H1 (cell line): ENCODE results near the gene HACD2.

Source experiments
- CBX5 ChIP-seq: fragments of 300-800, 300-1000 bp; sonication (generic); IDR thresholded peaks from 2 replicates; pipeline ENCODE4 v1.7.1; 2016; ENCODE audit warnings: antibody characterized with exemption, low read length, low read depth
- CHD1 ChIP-seq: IDR thresholded peaks from 2 replicates; pipeline ENCODE4 v1.6.1; 2012; ENCODE audit warnings: low read depth, low read length, improper control_type of control experiment
- EZH2 ChIP-seq: fragments of 200-600 bp; sonication (generic); IDR thresholded peaks from 2 replicates; pipeline ENCODE4 v1.7.1; 2012; ENCODE audit warnings: low read depth, mild to moderate bottlenecking, moderate library complexity, low read length, inconsistent platforms; ENCODE audit not compliant: severe bottlenecking
- POLR2A ChIP-seq, 2 experiments: IDR thresholded peaks; 1 replicate in 1 of 2; 2 replicates in 1 of 2; pipeline ENCODE4 v1.6.1; 2011; ENCODE audit warnings: low read depth in 2 of 2, low read length in 2 of 2, mild to moderate bottlenecking in 2 of 2; ENCODE audit errors: control extremely low read depth in 1 of 2
- POLR2AphosphoS5 ChIP-seq: IDR thresholded peaks from 2 replicates; pipeline ENCODE4 v1.6.1; 2011; ENCODE audit warnings: low read depth, low read length
- TF ChIP-seq, protein P1 (sequence below), 3 experiments: IDR thresholded peaks; 1 replicate in 2 of 3; 2 replicates in 1 of 3; pipeline versions ENCODE4 v1.5.1 to v1.6.1; 2011; ENCODE audit warnings: low read length in 3 of 3, mild to moderate bottlenecking in 3 of 3, inconsistent platforms in 2 of 3, low read depth in 1 of 3, moderate library complexity in 1 of 3; ENCODE audit not compliant: insufficient read depth in 1 of 3; ENCODE audit errors: control extremely low read depth in 1 of 3

DNA sequence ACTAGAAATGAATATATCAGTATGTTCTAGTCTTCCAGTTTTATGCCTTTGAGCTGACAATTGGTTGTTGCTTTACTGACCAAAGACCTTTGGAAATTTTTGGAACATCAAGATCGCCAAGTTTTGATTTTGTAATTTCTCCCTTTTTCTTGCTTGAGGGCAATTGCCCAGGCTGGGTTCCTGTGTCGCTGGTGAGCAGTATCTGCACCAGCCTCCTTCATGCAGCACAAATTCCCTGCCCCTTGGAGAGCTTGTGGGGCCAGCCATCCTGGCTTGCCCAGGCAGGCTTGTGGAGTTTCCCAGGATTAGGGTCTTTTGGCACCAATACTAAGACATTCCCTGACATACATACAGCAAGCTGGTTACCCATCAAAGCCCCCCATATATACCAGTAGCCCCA, 37.9 kb upstream of the HACD2 start:
- TF ChIP-seq, protein P1, sequence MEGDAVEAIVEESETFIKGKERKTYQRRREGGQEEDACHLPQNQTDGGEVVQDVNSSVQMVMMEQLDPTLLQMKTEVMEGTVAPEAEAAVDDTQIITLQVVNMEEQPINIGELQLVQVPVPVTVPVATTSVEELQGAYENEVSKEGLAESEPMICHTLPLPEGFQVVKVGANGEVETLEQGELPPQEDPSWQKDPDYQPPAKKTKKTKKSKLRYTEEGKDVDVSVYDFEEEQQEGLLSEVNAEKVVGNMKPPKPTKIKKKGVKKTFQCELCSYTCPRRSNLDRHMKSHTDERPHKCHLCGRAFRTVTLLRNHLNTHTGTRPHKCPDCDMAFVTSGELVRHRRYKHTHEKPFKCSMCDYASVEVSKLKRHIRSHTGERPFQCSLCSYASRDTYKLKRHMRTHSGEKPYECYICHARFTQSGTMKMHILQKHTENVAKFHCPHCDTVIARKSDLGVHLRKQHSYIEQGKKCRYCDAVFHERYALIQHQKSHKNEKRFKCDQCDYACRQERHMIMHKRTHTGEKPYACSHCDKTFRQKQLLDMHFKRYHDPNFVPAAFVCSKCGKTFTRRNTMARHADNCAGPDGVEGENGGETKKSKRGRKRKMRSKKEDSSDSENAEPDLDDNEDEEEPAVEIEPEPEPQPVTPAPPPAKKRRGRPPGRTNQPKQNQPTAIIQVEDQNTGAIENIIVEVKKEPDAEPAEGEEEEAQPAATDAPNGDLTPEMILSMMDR (IDR thresholded peaks at IDR 0.05; ENCODE audit: control extremely low read depth in 1 of 3, insufficient read depth in 1 of 3, low read depth in 1 of 3, low read length in 3 of 3), result no peak
- no peak for TF ChIP-seq POLR2AphosphoS5
- no peak for TF ChIP-seq CBX5
- TF ChIP-seq POLR2A (IDR thresholded peaks at IDR 0.05; ENCODE audit: control extremely low read depth in 1 of 2, low read depth in 2 of 2, low read length in 2 of 2), result no peak
- TF ChIP-seq EZH2, result no peak
- TF ChIP-seq CHD1, result no peak
